Activated T-helper 1 cell treated with anti-CD3 and anti-CD28 coated beads, Interleukin-2, amount 50 U/mL, for 16 hours (primary cell): ENCODE results near the gene RAB3A.

Experiments used
- DNase-seq, 2 donors: peaks; one replicate each; pipeline ENCODE4 v3.0.0-alpha.2; 2020; ENCODE audit warnings: low read depth in 1 of 2, low spot score in 1 of 2

Gene RAB3A

DNA sequence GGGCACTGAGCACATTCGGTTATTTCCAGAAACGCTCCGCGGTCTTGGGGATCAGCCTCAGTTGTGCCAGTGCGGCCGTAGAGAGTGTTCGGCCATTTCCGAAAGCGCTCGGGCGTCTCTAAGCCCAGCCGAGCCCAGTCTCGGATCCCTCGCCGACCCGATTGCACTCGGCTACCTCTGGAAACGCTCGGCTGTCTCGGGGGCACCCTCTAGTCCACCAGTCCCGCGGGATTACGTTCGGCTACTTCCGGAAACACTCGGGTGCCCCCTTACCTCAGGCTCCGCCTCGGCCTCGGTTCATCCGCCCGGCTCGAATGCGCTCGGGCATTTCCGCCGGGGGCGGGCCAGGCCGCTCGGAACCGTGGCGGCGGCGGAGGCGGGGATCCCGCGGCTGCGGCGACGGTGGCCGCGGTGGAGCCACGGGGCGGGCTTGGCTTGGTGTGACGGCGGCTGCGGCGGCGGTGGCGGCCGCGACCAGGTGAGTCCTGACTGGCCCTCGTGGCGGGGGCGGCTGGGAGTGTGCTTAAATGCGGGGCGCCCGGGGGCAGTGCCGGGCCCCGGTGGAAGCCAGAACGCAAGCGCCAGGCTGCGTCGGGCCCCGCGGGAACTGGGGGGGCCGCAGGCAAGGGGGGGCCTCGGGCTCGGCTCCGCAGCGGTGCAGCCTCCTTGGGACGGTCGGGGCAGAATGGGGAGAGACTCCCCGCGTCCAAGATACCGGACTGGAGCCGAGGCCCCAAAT is 50.9 kb downstream of the RAB3A start, which contains the start of gene PIK3R2:
PIK3R2 (plus strand) TSS at position 347 of the 739 bp plus-strand sequence. CDS start 2,717 bp downstream, outside the sequence.
- peak; percentile 98 to 99 for DNase-seq

DNA sequence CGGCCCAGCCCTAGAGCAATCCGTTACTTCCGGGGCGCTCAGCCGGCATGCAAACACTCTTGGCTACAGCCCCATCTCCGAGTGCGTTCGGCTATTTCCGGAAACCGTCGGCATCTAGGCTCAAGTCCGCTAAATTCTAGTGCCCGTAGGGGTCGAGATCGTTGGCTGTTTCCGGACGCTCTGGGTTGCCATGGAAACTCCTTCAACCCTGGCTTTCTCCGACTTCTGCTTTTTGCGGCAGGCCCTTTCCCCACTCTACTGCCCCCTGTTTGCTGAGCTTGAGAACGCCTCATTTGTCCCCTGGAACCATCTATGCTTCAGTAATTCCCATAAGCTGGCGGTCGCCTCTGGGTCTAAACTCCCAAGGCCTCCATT is 51.4 kb downstream of the RAB3A start:
- peak; percentile 90 to 96 for DNase-seq

DNA sequence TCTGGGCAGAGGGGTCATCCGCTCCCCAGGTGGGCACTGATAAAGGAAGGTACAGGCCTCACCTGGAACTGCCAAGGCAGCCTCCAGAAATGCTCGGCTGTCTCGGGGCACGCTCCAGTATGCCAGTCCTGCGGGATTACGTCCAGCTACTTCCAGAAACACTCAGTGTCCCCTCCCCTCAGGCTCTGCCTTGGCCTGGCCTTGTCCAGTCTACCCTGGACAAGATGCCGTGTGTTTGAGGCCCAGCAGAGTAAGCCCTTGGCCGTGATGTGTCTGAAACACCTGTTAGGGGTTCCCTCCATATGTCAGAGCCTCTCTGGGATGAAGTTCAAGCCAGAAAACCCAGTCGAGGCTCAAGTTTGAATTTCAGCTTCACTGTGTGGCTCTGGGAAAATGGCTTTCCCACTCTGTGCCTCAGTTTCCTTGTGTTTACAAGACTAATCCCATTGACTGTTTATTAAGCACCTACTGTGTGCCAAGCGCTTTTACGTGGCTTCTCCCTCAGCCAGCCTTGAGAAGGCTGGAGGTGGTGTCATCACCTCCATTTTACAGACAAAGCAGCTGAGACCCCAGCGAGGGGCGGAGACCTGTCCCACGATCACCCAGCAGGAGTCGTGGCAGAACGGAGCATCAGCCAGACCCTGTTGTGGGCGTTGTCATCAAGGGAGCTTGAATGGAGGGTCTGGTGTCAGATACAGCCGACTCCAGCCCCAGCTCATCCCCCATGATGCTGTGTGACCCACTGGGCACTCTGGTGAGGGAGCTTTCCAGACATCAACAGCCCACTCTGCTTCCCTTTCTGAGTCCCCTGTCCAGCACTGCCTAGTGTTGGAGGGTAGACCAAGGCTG is 52.8 kb downstream of the RAB3A start:
- DNase-seq, result no peak

DNA sequence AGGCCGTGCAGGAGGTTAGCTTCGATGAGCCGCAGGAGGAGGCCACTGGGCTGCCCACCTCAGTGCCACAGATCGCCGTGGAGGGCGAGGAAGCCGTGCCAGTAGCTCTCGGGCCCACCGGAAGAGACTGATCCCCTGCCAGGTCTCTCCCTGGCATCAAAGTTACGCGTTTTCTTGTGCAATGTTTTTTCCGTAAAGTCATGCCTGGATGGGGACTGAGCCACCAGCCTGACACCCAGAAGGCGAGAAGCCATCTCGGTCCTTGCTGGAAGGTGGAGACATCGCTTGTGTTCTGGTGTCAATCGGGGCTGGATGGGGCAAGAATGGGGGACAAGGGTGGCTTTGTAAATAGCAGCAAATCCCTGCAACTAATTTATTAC is 54.3 kb downstream of the RAB3A start:
- DNase-seq, result no peak

DNA sequence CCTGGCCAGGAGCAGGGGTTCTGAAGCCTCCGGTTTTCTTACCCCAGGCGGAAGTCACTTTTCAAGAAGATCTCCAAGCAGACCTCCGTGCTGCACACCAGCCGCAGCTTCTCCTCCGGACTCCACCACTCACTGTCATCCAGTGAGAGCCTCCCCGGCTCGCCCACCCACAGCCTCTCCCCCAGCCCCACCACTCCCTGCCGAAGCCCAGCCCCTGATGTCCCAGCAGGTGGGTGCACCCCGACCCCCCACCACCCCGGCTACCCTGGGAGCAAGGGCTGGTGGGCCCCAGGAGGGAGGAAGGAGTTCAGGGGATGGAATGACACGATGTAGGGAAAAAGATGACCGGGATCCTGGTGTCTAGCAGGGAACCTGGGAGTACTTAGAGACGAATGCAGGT is 56.4 kb downstream of the RAB3A start:
- DNase-seq, result no peak
